NCI-H2196 treated with DMSO at 0.1 percent for 48 hours (cell line): Measurements from ENCODE around the gene ZSWIM4.
"Not testable (repeated sequence)": the region's sequence is repeated elsewhere in the genome, so short reads cannot be mapped to it uniquely, and the experiment has no call there.

Source experiments
- DNase-seq: peaks from one replicate; lab custom pipeline; 2025; ENCODE audit not compliant: unreplicated experiment; lab: John Stamatoyannopoulos, UW

ZSWIM4 gene

DNA sequence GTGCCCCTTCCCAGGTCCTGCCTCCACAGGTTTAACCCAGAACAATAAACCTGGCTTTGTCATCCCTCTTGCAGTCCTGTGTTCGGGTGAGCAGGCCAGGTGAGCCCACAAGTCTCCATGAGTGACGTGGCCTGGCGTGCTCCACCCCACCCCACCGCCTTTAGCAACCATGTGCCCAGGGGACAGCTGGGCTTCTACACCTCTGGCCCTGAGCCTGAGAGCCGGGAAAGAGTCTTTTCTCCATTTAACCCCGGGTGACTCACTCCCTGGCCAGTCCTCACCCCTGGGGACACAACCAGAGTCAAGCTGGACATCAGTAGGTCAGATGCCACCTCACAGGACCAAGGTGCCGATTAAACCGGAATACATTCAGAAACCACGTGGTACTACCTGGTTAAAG, 16.8 kb upstream of the ZSWIM4 start:
- DNase-seq: no peak

DNA sequence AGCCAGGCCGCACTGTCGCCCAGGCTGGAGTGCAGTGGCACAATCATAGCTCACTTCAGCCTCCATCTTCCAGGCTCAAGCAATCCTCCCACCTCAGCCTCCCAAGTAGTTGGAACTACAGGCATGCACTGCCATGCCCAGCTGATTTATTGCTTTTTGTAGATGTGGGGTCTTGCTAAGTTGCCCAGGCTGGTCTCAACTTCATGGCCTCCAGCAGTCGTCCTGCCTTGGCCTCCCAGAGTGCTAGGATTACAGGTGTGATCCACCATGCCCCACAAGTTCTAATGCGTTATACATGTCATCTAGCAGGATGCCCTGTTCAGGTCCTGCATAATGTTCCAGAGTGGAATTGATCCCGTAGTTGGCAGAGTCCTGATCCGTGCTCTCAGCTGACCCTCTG, 16.4 kb upstream of the ZSWIM4 start:
- DNase-seq: no peak

- DNase-seq: not testable (repeated sequence)
Observed at GRCh38 chr19:13779794-13780193, 15.4 kb upstream of the ZSWIM4 start.

- DNase-seq: peak; percentile 80
Observed at GRCh38 chr19:13781547-13781946, 13.7 kb upstream of the ZSWIM4 start.

DNA sequence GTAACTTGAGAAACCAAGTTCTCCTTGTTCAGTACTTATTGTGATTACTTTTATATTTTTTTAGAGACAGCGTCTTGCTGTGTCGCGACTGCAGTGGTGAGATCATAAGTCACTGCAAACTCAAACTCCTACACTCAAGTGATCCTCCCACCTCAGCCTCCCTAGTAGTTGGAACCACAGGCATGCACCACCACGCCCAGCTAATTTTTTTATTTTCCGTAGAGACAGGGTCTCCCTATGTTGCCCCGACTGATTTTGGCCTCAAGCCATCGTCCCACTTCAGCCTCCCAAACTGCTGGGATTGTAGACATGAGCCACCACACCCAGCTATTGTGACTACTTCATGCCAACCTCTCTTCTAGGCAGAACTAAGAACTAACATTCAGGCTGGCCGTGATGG, 12.7 kb upstream of the ZSWIM4 start:
- no peak for DNase-seq

- DNase-seq: no peak
Observed at GRCh38 chr19:13783565-13784500, 11.4 kb upstream of the ZSWIM4 start.

GRCh38 chr19:13784731-13785452, 10.4 kb upstream of the ZSWIM4 start:
- no peak for DNase-seq

GRCh38 chr19:13788991-13789390, 6.3 kb upstream of the ZSWIM4 start:
- DNase-seq: no peak

DNA sequence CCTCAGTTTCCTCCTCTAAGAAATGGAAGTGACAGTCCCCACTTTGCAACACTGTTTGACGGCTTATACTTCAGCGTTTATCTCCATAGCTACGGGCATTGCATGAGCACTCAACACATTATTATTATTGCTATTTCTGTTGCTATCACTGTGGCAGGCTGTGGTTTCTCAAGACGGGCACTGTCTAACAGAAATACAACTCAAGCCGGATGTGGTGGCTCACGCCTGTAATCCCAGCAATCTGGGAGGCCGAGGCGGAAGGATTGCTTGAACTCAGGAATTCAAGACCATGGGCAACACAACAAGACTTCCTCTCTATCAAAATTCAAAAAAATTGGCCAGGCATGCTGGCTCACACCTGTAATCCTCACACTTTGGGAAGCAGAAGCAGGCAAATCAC, 4.9 kb upstream of the ZSWIM4 start:
- no peak for DNase-seq

DNA sequence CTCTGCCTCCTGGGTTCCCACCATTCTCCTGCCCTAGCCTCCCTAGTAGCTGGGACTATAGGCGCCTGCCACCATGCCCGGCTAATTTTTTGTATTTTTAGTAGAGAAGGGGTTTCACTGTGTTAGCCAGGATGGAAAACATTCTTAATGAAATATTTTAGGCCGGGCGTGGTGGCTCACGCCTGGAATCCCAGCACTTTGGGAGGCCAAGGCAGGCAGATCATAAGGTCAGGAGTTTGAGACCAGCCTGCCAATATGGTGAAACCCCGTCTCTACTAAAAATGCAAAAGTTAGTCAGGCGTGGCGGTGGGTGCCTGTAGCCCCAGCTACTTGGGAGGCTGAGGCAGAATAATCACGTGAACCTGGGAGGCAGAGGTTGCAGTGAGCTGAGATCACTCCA, 1.9 kb upstream of the ZSWIM4 start:
- not testable (repeated sequence) for DNase-seq

DNA sequence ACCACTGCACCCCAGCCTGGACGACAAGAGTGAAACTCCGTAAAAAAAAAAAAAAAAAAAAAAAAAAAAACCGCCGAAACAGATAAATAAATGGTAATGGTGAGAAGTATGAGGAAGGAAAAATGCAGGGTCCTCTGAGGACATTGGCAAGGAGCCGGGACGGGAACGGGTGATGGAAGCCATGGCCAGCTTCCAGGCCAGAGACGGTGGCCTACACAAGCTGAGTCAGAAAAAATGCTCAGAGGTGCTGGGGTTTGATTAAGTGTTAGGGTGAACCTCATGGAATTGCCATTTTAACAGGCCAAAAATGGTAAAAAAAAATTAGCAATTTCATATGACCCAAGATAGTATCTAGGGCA, 866 bp upstream of the ZSWIM4 start:
- DNase-seq: no peak

GRCh38 chr19:13795595-13796300, 505 bp downstream of the ZSWIM4 start:
- DNase-seq: no peak

- no peak for DNase-seq
Observed at GRCh38 chr19:13796301-13797057, 1.2 kb downstream of the ZSWIM4 start.

DNA sequence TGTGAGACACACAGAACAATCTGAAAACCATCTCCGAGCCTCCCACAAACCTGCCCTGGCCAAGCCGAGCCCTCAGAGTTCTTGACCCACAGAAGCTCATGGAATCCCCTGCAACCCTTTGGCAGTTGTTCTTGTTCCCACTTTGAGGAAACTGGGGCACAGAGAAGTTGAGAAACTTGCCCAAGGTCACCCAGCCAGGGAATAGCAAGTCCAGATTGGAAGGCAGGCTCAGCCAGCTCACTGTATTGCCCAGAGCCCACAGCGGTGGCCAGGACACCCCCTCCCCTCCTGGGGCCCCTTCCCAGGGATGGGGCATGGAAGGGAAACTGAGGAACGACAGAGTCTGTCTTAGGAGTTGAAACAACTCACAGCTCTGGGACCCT, 1.8 kb downstream of the ZSWIM4 start:
- no peak for DNase-seq

GRCh38 chr19:13797870-13798269, 2.6 kb downstream of the ZSWIM4 start:
- DNase-seq: no peak

GRCh38 chr19:13799669-13800068, 4.4 kb downstream of the ZSWIM4 start:
- DNase-seq: no peak

DNA sequence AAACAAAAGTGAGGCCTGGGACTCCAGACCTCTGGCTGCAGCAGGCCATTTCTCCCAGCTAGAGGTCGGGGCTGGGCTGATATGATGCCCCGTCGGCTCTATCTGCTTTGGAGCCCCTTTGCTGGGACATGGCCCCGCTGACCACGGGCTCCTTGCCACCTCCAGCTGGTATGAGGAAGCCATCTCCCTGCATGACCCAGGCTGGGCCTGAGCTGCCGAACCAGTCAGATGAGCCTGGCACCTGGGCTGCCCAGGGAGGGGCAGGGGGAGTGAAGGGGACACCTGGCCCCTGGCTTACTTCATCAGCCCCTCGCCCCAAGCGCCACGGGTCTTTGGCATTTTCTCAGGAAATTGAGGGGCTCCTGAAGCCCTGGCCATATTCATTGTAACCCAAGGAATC, 7.8 kb downstream of the ZSWIM4 start:
- no peak for DNase-seq

DNA sequence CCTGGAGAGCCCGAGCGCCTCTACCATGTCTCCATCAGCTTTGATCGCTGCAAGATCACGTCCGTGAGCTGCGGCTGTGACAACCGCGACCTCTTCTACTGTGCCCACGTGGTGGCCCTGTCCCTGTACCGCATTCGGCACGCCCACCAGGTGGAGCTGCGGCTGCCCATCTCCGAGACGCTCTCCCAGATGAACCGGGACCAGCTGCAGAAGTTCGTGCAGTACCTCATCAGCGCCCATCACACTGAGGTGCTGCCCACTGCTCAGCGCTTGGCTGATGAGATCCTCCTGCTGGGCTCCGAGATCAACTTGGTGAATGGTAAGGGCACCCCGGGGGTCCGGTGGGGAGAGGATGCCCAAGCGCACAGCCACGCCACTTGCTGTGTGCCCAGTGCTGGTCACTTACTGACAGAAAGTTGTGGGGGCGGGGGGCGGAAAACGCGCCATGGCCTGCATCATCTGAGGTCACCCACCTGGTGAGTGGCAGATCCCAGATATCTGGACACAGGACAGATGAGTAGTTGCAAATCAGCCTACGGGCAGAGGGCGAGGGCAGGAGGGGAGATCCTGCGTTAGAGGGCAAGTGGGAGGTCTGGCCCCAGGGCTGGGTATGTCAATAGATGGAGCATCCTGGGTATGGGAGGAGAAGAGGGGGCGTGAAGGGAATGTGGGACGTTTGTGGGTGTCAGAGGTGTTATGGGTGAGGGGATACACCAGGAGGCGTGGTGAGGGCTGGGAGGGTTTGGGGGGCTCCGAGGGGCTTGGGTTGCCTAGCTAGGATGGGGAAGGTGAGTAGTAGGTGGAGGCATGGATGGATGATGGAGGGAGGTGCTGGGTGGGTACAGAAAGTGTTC, 9.8 kb downstream of the ZSWIM4 start:
- no peak for DNase-seq

DNA sequence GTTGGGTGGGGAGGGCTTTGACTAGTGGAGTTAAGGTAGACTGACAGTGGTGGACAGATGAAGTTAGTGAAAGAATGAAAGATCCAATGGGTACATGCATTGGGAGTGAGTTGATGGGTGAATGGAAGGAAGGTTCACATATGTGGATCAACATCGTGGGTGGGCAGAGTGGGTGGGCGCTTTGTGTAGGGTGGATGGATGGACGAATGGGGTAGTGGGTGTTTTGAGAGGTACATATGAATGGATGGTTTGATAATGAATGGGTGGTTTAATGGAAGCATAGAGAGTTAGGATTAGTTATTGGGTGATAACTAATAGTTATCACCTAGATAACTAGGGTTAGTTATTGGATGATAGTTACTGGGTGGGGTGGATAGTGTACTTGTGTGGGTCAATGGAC, 11.5 kb downstream of the ZSWIM4 start:
- no peak for DNase-seq

DNA sequence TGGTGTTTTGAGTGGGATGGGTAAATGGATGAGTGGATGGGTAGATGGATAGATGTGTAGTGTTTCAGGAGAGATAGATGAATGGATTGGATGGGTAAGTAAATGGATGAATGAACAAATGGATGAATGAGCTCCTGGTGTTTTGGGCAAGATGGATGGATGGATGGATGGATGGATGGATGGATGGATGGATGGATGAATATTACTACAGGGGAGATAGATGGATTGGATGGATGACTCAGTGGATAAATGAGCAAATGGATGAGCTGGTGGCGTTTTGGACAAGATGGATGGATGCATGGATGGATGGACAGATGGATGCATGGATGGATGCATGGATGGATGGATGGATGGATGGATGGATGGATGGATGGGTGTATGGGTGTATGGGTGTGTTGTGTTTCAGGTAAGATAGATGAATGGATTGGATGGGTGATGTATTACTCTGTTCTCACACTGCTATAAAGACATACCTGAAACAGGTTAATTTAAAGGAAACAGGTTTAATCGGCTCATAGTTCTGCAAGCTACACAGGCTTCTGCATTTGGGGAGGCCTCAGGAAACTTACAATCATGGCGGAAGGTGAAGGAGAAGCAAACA, 12.3 kb downstream of the ZSWIM4 start:
- no peak for DNase-seq
